NCI-H748 (cell line): ENCODE measurements around the gene MAJIN.

Source experiments
- DNase-seq: peaks from one replicate; lab custom pipeline; 2025; ENCODE audit not compliant: unreplicated experiment; lab: John Stamatoyannopoulos, UW

MAJIN gene

GRCh38 chr11:64893194-64894069, 78.5 kb downstream of the MAJIN start:
- DNase-seq = no peak

DNA sequence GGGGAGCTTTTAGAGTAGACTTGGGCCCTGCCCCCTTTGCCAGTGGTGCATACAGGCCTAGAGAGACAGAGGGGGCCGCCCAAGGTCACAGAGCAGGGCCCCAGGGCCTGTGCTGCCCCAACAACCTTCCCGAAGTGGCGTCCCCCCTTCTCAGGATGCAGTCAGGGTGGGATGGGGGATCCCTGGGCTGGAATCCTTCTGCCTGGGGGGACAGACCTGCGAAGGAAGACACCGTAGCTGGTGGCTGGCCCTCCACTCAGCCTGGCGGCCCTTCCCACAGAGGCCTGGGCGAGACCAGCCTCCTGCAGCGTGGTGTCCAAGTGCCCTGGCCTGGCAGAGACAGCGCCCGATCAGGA, 79.1 kb downstream of the MAJIN start:
- DNase-seq = no peak

DNA sequence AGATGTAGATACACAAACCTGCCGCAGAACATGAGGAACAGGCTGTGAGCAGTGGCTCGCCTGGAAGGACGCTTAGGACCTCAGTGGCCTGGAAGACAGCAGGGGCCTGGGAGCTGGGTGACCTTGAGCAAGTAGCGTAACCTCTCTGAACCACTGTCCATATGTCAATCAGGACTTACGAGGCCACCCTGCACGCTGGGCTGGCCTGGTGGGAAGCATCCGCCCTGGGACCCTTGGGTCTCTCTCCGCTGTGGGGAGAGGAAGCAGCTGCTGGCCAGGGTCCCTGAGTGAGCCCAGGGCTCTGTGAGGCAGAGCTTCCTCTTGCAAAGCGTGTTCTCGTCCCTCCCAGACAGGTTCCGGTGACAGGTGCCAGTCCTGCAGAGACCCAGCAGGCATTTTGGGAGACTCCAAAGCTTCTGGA, 79.5 kb downstream of the MAJIN start:
- DNase-seq = no peak

GRCh38 chr11:64891880-64892279, 80.0 kb downstream of the MAJIN start:
- no peak for DNase-seq

- no peak for DNase-seq
Observed at GRCh38 chr11:64891215-64891848, 80.6 kb downstream of the MAJIN start.

- DNase-seq = no peak
Observed at GRCh38 chr11:64890522-64890939, 81.4 kb downstream of the MAJIN start.

DNA sequence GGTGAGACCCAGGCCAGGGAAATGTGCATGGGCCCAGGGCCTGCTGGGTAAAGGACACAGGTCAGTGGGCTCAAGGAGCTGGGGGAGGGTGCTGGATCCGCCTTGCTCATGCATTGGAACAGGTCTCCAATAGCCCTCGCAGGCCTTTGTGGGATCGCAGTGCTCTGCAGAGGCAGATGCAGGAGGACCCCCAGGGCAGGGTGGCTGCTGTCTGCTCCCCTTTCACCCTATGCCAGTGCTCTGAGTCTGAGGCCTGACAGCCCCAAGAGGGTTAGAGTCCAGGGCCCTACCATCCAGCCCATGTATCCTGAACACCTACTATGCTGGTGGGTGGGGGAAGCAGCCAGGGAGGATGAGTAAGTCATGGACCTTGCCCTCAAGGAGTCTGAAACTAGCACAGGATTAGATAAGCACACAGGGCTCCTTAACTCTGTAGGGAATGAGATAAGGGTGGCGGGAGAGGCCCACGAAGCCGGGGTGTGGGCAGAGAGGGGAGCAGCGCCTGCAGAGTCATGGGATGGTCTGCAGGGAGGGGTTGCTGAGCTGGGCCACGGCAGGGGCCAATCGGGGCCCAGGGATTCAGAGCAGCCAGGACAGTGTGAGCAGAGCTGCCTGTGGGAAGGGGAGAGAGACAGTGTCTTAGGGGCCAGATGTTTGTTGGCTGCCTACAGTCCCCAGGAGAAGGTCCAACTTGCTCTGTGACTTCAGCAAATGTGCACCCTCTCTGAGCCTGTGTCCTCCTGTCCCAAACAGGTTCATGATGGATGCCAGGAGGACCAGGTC, 83.0 kb downstream of the MAJIN start:
- no peak for DNase-seq

DNA sequence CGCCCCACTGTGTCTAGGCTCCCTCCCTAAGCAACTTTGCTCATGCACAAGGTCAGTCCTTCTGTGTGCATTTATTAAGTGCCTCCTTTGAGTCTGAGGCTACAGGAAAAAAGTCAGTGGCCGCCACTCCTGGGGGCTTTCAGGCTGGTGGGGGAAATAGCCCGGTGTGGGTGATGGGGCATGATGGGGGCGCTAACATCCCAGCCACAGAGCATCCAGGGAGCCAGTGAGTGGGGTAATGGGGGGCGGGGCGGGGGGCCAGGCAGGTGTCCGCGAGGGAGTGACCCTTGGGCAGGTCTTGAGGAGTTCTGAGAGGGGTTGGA, 83.5 kb downstream of the MAJIN start:
- DNase-seq = no peak
